ENCODE data around the gene EGLN3.

EGLN3 gene

GRCh38 chr14:33915682-33916081 is 35.2 kb downstream of the EGLN3 start:
- DNase-seq (ENCODE audit: low spot score), result no peak
- no peak for FAIRE-seq

GRCh38 chr14:33914676-33915516 is 36.0 kb downstream of the EGLN3 start:
- FAIRE-seq, result peak; percentile 55
- peak; percentile 77 for DNase-seq (ENCODE audit: low spot score)

GRCh38 chr14:33911046-33911445 is 39.8 kb downstream of the EGLN3 start:
- FAIRE-seq, result no peak

GRCh38 chr14:33910435-33910834 is 40.4 kb downstream of the EGLN3 start:
- no peak for DNase-seq (ENCODE audit: low spot score)

More at GRCh38 chr14:33911046-33911445, 39.8 kb downstream of the EGLN3 start:
- no peak for DNase-seq (ENCODE audit: low spot score)

GRCh38 chr14:33909380-33910084 is 41.3 kb downstream of the EGLN3 start:
- DNase-seq (ENCODE audit: low spot score), result no peak
- no peak for FAIRE-seq

More at GRCh38 chr14:33910435-33910834, 40.4 kb downstream of the EGLN3 start:
- no peak for FAIRE-seq

- DNase-seq (ENCODE audit: low spot score), result no peak
- FAIRE-seq, result peak; percentile 40
These were observed 42.2 kb downstream of the EGLN3 start for GRCh38 chr14:33908540-33909223.

- DNase-seq (ENCODE audit: low spot score) (no peak), FAIRE-seq (no peak)
These were observed 43.9 kb downstream of the EGLN3 start for GRCh38 chr14:33906968-33907367.

- no peak for FAIRE-seq
- no peak for DNase-seq (ENCODE audit: low spot score)
These were observed 46.3 kb downstream of the EGLN3 start for GRCh38 chr14:33904609-33905008.

- DNase-seq (ENCODE audit: low spot score), result no peak
- FAIRE-seq, result no peak
These were observed 47.5 kb downstream of the EGLN3 start for GRCh38 chr14:33903369-33903768.

- FAIRE-seq (no peak), DNase-seq (ENCODE audit: low spot score) (no peak)
These were observed 48.5 kb downstream of the EGLN3 start for GRCh38 chr14:33902363-33902762.

- DNase-seq (ENCODE audit: low spot score) (no peak), FAIRE-seq (no peak)
These were observed 49.3 kb downstream of the EGLN3 start for GRCh38 chr14:33901426-33902155.

- DNase-seq (ENCODE audit: low spot score) (no peak), FAIRE-seq (no peak)
These were observed 50.2 kb downstream of the EGLN3 start for GRCh38 chr14:33900706-33901105.

- DNase-seq (ENCODE audit: low spot score) (no peak), FAIRE-seq (no peak)
These were observed 51.0 kb downstream of the EGLN3 start for GRCh38 chr14:33899723-33900341.

- DNase-seq (ENCODE audit: low spot score), result no peak
These were observed 52.9 kb downstream of the EGLN3 start for GRCh38 chr14:33897878-33898535.

GRCh38 chr14:33897382-33897781 is 53.5 kb downstream of the EGLN3 start:
- FAIRE-seq, result no peak
- DNase-seq (ENCODE audit: low spot score), result no peak

More at GRCh38 chr14:33897878-33898535, 52.9 kb downstream of the EGLN3 start:
- no peak for FAIRE-seq

GRCh38 chr14:33894339-33894738 is 56.5 kb downstream of the EGLN3 start:
- no peak for DNase-seq (ENCODE audit: low spot score)
- no peak for FAIRE-seq

- DNase-seq (ENCODE audit: low spot score) (no peak), FAIRE-seq (no peak)
These were observed 59.2 kb downstream of the EGLN3 start for GRCh38 chr14:33891700-33892099.

GRCh38 chr14:33884916-33885315 is 66.0 kb downstream of the EGLN3 start:
- FAIRE-seq, result no peak
- no peak for DNase-seq (ENCODE audit: low spot score)

GRCh38 chr14:33880330-33880729 is 70.5 kb downstream of the EGLN3 start:
- no peak for DNase-seq (ENCODE audit: low spot score)
- FAIRE-seq, result no peak

GRCh38 chr14:33879684-33880286 is 71.1 kb downstream of the EGLN3 start:
- no peak for DNase-seq (ENCODE audit: low spot score)
- no peak for FAIRE-seq

Data from RCC 7860 (cell line).